IMR-90 (cell line): ENCODE data around the gene ARHGAP23.

Experiments
- CEBPB ChIP-seq: IDR thresholded peaks from 2 replicates; pipeline ENCODE4 v1.6.1; 2012; ENCODE audit warnings: low read depth, low read length, improper control_type of control experiment
- MAFK ChIP-seq: IDR thresholded peaks from 2 replicates; pipeline ENCODE4 v1.6.1; 2012; ENCODE audit warnings: low read depth, low read length, improper control_type of control experiment
- MAZ ChIP-seq: IDR thresholded peaks from 2 replicates; pipeline ENCODE4 v1.6.1; 2012; ENCODE audit warnings: low read depth, mild to moderate bottlenecking, low read length, improper control_type of control experiment, moderate library complexity, borderline replicate concordance
- POLR2A ChIP-seq: IDR thresholded peaks from 2 replicates; pipeline ENCODE4 v1.6.1; 2012; ENCODE audit warnings: mild to moderate bottlenecking, low read depth, low read length
- RCOR1 ChIP-seq: IDR thresholded peaks from 2 replicates; pipeline ENCODE4 v1.6.1; 2012; ENCODE audit warnings: mild to moderate bottlenecking, low read length, improper control_type of control experiment; ENCODE audit not compliant: insufficient replicate concordance
- SMC3 ChIP-seq: fragments of 150-350 bp; IDR thresholded peaks from 2 replicates; pipeline ENCODE4 v1.6.1; 2016; ENCODE audit warnings: low read depth, mild to moderate bottlenecking, antibody characterized with exemption, low read length, moderate library complexity
- TF ChIP-seq, protein P1 (sequence below): conservative IDR thresholded peaks from 2 replicates; pipeline ENCODE4 v1.5.1; 2012; ENCODE audit warnings: mild to moderate bottlenecking, low read depth, low read length, improper control_type of control experiment

GRCh38 chr17:38467491-38467890 is 39.2 kb downstream of the ARHGAP23 start:
- TF ChIP-seq SMC3 (no peak), POLR2A (no peak), MAZ (no peak), CEBPB (no peak), RCOR1 (no peak), MAFK (no peak)
- TF ChIP-seq, protein P1, sequence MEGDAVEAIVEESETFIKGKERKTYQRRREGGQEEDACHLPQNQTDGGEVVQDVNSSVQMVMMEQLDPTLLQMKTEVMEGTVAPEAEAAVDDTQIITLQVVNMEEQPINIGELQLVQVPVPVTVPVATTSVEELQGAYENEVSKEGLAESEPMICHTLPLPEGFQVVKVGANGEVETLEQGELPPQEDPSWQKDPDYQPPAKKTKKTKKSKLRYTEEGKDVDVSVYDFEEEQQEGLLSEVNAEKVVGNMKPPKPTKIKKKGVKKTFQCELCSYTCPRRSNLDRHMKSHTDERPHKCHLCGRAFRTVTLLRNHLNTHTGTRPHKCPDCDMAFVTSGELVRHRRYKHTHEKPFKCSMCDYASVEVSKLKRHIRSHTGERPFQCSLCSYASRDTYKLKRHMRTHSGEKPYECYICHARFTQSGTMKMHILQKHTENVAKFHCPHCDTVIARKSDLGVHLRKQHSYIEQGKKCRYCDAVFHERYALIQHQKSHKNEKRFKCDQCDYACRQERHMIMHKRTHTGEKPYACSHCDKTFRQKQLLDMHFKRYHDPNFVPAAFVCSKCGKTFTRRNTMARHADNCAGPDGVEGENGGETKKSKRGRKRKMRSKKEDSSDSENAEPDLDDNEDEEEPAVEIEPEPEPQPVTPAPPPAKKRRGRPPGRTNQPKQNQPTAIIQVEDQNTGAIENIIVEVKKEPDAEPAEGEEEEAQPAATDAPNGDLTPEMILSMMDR, result no peak
